ENCODE measurements around the gene C12orf42.

GRCh38 chr12:103505371-103506236, 9.8 kb upstream of the C12orf42 start:
- no peak for TF ChIP-seq CTCF (IDR thresholded peaks at IDR 0.05)
- no peak for TF ChIP-seq E2F4 (CRISPR knock-in tag; IDR thresholded peaks at IDR 0.05; ENCODE audit: borderline replicate concordance, low read depth)
- no peak for TF ChIP-seq HMGXB4 (CRISPR knock-in tag; IDR thresholded peaks at IDR 0.05)
- no peak for TF ChIP-seq ZBTB21 (CRISPR knock-in tag; IDR thresholded peaks at IDR 0.05; ENCODE audit: borderline replicate concordance)
- no peak for TF ChIP-seq ATF2 (CRISPR knock-in tag; IDR thresholded peaks at IDR 0.05; ENCODE audit: borderline replicate concordance, low read depth)
- no peak for TF ChIP-seq IRF2 (CRISPR knock-in tag; IDR thresholded peaks at IDR 0.05; ENCODE audit: borderline replicate concordance, low read depth)
- TF ChIP-seq ARID4B (CRISPR knock-in tag; IDR thresholded peaks at IDR 0.05; ENCODE audit: borderline replicate concordance): no peak
- TF ChIP-seq MAX (CRISPR knock-in tag; IDR thresholded peaks at IDR 0.05): no peak
- TF ChIP-seq USF1 (CRISPR knock-in tag; IDR thresholded peaks at IDR 0.05): no peak
